CD14-positive monocyte (primary cell): ENCODE results near the gene HDAC4. TPM values are rescaled to one million over a fixed set of nuclear protein-coding genes. Genes with fewer than 3 reads are reported as not detected.

Experiments
- DNase-seq, 3 donors: peaks; one replicate each; pipeline ENCODE4 v3.0.0-alpha.2; 2011 to 2022
- H2AFZ ChIP-seq: 2 replicates; pipeline ENCODE4 v1.6.0; 2012; ENCODE audit warnings: mild to moderate bottlenecking, low read depth, low read length, inconsistent platforms; ENCODE audit not compliant: insufficient read depth, poor library complexity, severe bottlenecking
- H3K27ac ChIP-seq, 2 donors: 1 replicate in 1 of 2; 2 replicates in 1 of 2; pipeline ENCODE4 v1.5.1; 2012 to 2013; ENCODE audit warnings: low read length in 2 of 2, control low read depth in 1 of 2, inconsistent platforms in 1 of 2, low read depth in 1 of 2, mild to moderate bottlenecking in 1 of 2
- H3K27me3 ChIP-seq, 2 donors: one replicate each; pipeline versions ENCODE4 v1.6.0 to v1.6.1; 2011 to 2013; ENCODE audit warnings: low read length in 2 of 2; ENCODE audit not compliant: control insufficient read depth in 2 of 2, insufficient read depth in 2 of 2
- H3K36me3 ChIP-seq, 2 donors: replicated peaks in 1 of 2; 1 replicate in 1 of 2; 2 replicates in 1 of 2; pipeline versions ENCODE4 v1.5.1 to v1.6.1; 2012 to 2013; ENCODE audit warnings: low read length in 2 of 2, control low read depth in 1 of 2, inconsistent platforms in 1 of 2, mild to moderate bottlenecking in 1 of 2; ENCODE audit not compliant: insufficient read depth in 2 of 2, control insufficient read depth in 1 of 2
- H3K4me1 ChIP-seq, 2 donors: 1 replicate in 1 of 2; 2 replicates in 1 of 2; pipeline versions ENCODE4 v1.5.1 to v1.6.1; 2012 to 2013; ENCODE audit warnings: low read length in 2 of 2, control low read depth in 1 of 2, inconsistent platforms in 1 of 2, mild to moderate bottlenecking in 1 of 2, moderate library complexity in 1 of 2; ENCODE audit not compliant: insufficient read depth in 2 of 2, control insufficient read depth in 1 of 2
- H3K4me2 ChIP-seq: replicated peaks from 2 replicates; pipeline ENCODE3; 2012; ENCODE audit warnings: low read length, moderate library complexity, mild to moderate bottlenecking; ENCODE audit not compliant: poor library complexity, severe bottlenecking; ENCODE audit errors: extremely low read depth
- H3K4me3 ChIP-seq, 3 experiments: fragments of 200-600 bp in 1 of 3; sonication (generic) in 1 of 3; replicated peaks in 1 of 3; 1 replicate in 2 of 3; 2 replicates in 1 of 3; pipeline ENCODE4 v1.5.1; 2011 to 2013; ENCODE audit warnings: low read length in 3 of 3, mild to moderate bottlenecking in 3 of 3, control low read depth in 2 of 3, low read depth in 2 of 3, inconsistent platforms in 1 of 3, moderate library complexity in 1 of 3
- H3K79me2 ChIP-seq: 2 replicates; pipeline ENCODE4 v1.6.0; 2012; ENCODE audit warnings: mild to moderate bottlenecking, control low read depth, inconsistent platforms, low read length, moderate library complexity; ENCODE audit not compliant: insufficient read depth
- H3K9ac ChIP-seq: 2 replicates; pipeline ENCODE4 v1.6.0; 2017; ENCODE audit warnings: low read length, mild to moderate bottlenecking; ENCODE audit not compliant: insufficient read depth, poor library complexity, severe bottlenecking
- H3K9me3 ChIP-seq, 2 donors: replicated peaks in 1 of 2; 1 replicate in 1 of 2; 2 replicates in 1 of 2; pipeline versions ENCODE4 v1.5.1 to v1.6.1; 2012 to 2013; ENCODE audit warnings: low read length in 2 of 2, control low read depth in 1 of 2; ENCODE audit not compliant: control insufficient read depth in 1 of 2, insufficient read depth in 1 of 2
- H4K20me1 ChIP-seq: 2 replicates; pipeline ENCODE4 v1.6.0; 2012; ENCODE audit warnings: mild to moderate bottlenecking, low read length, control low read depth, moderate library complexity; ENCODE audit not compliant: insufficient read depth
- H3K27ac Mint-ChIP-seq, 7 donors: one replicate each; pipeline ENCODE4 v1.8.0; 2020; ENCODE audit warnings: mild to moderate bottlenecking in 7 of 7, mixed read lengths in 7 of 7, moderate library complexity in 6 of 7, inconsistent platforms in 2 of 7
- H3K27me3 Mint-ChIP-seq, 3 donors: one replicate each; pipeline ENCODE4 v1.8.0; 2021 to 2022; ENCODE audit warnings: low read depth in 3 of 3, mild to moderate bottlenecking in 3 of 3, mixed read lengths in 3 of 3, moderate library complexity in 3 of 3, inconsistent platforms in 1 of 3
- H3K36me3 Mint-ChIP-seq, 2 donors: one replicate each; pipeline ENCODE4 v1.8.0; 2020; ENCODE audit warnings: mixed read lengths in 2 of 2, inconsistent platforms in 1 of 2, mild to moderate bottlenecking in 1 of 2
- H3K4me1 Mint-ChIP-seq: one replicate; pipeline ENCODE4 v1.8.0; 2020; ENCODE audit warnings: mild to moderate bottlenecking, mixed read lengths
- H3K4me3 Mint-ChIP-seq, 2 donors: one replicate each; pipeline ENCODE4 v1.8.0; 2020; ENCODE audit warnings: mild to moderate bottlenecking in 2 of 2, mixed read lengths in 2 of 2, moderate library complexity in 1 of 2
- H3K9me3 Mint-ChIP-seq, 7 donors: one replicate each; pipeline ENCODE4 v1.8.0; 2020 to 2022; ENCODE audit warnings: mixed read lengths in 7 of 7, mild to moderate bottlenecking in 6 of 7, moderate library complexity in 6 of 7, inconsistent platforms in 2 of 7
- CTCF ChIP-seq: fragments of 200-600 bp; IDR thresholded peaks from one replicate; pipeline ENCODE4 v1.8.0; 2022; ENCODE audit warnings: antibody characterized with exemption, mild to moderate bottlenecking
- WGBS: methylation state at CpG from one replicate; pipeline ENCODE4 v1.1.5; 2013; ENCODE audit warnings: missing lambda C conversion rate; ENCODE audit not compliant: insufficient coverage; 5-methylcytosine and 5-hydroxymethylcytosine counted together
- intact Hi-C, 2 donors: fragments of 100-400 bp; cut with micrococcal nuclease; formaldehyde crosslinking; loops; one replicate each; pipeline versions ENCODE4 v1.15.0 to v1.15.1; 2023
- polyA plus RNA-seq, 3 donors: library from polyadenylated mRNA; depleted of rRNA in 1 of 3; unstranded in 2 of 3; stranded (reverse) in 1 of 3; fragments of 300-500 nt in 2 of 3; fragments of >200 nt in 1 of 3; fragmentation: Illumina TruSeq in 2 of 3; gene quantifications; 1 replicate in 2 of 3; 2 replicates in 1 of 3; pipeline ENCODE4 v1.2.3, GENCODE V29; 2012 to 2021

HDAC4 gene
- polyA plus RNA-seq, 3 donors = 3.3 to 23.0 (median 4.5) TPM

- peaks cover 27% of the 10 kb centered on the region for H3K79me2 ChIP-seq
- H3K4me3 ChIP-seq = no peak overlapping the region
- H2AFZ ChIP-seq = no peak overlapping the region
- intact Hi-C loops = no loop called here
- Mint-ChIP-seq H3K27me3 (peaks cover 0 to 1% (median 0%) of the 10 kb centered on the region in 3 donors), H3K36me3 (peaks cover 80 to 99% of the 10 kb centered on the region in 2 donors), H3K4me1 (no peaks in the 10 kb centered on the region), H3K27ac (peak overlapping the region in 2 of 7 donors; percentile 21 to 74), H3K9me3 (no peaks in the 10 kb centered on the region), H3K4me3 (no peak overlapping the region)
- H3K4me2 ChIP-seq = no peak overlapping the region
- WGBS = 98% methylated on average over 12 of the region's 12 CpGs
- no peak overlapping the region for H3K9ac ChIP-seq
- H4K20me1 ChIP-seq = peaks cover 66% of the 10 kb centered on the region
- no peaks in the 10 kb centered on the region for H3K4me1 ChIP-seq
- no peak for TF ChIP-seq CTCF
- no peaks in the 10 kb centered on the region for H3K9me3 ChIP-seq
- peaks cover 95 to 99% of the 10 kb centered on the region in 2 donors for H3K36me3 ChIP-seq
- no peaks in the 10 kb centered on the region for H3K27me3 ChIP-seq
- H3K27ac ChIP-seq = peak overlapping the region in 1 of 2 donors; percentile 26
- no peak for DNase-seq
Observed at GRCh38 chr2:239146741-239147181, 254.1 kb downstream of the HDAC4 start.

GRCh38 chr2:239146011-239146641 is 254.7 kb downstream of the HDAC4 start:
- no peaks in the 10 kb centered on the region for H3K27me3 ChIP-seq
- WGBS = 95% methylated on average over 17 of the region's 19 CpGs
- H3K4me1 ChIP-seq = no peaks in the 10 kb centered on the region
- Mint-ChIP-seq H3K27me3 (peaks cover 0 to 1% (median 0%) of the 10 kb centered on the region in 3 donors), H3K4me1 (no peaks in the 10 kb centered on the region), H3K4me3 (no peak overlapping the region), H3K36me3 (peaks cover 84 to 99% of the 10 kb centered on the region in 2 donors), H3K27ac (peak overlapping the region in 2 of 7 donors; percentile 32 to 43), H3K9me3 (no peaks in the 10 kb centered on the region)
- no peak overlapping the region for H3K4me3 ChIP-seq
- peaks cover 24% of the 10 kb centered on the region for H3K79me2 ChIP-seq
- peaks cover 60% of the 10 kb centered on the region for H4K20me1 ChIP-seq
- DNase-seq = no peak
- TF ChIP-seq CTCF = no peak
- peak overlapping the region in 1 of 2 donors; percentile 38 for H3K27ac ChIP-seq
- no peak overlapping the region for H2AFZ ChIP-seq
- no peak overlapping the region for H3K4me2 ChIP-seq
- H3K9me3 ChIP-seq = no peaks in the 10 kb centered on the region
- H3K36me3 ChIP-seq = peaks cover 95 to 99% of the 10 kb centered on the region in 2 donors
- H3K9ac ChIP-seq = no peak overlapping the region
- intact Hi-C loops = no loop called here
